Erythroblast (primary cell): ENCODE data around the gene SLC16A3.

Experiments
- GATA1 ChIP-seq: IDR thresholded peaks from 2 replicates; pipeline ENCODE4 v1.6.1; 2011; ENCODE audit warnings: low read depth, mild to moderate bottlenecking, control low read depth, low read length, moderate library complexity
- POLR2A ChIP-seq: IDR thresholded peaks from 2 replicates; pipeline ENCODE4 v1.6.1; 2011; ENCODE audit warnings: mild to moderate bottlenecking, low read length

DNA sequence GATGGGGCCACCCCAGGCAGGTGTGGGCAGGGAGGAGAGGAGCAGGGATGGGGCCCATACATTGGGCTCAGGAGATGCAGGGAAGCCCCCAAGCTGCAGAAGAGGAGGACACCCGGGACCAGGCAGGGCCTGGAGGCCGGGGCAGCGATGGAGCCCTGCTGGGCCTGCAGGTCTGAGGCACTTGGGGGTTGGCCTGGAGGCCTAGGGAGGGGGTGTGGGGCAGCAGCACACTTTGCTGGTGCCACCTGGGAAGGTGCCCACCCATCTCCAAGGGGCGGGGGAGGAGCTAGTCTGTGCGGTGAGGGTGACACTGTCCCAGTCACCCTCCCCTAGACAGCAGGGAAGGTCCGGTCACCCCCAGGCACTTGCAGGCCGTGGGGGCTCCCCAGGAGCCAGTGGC, 9.8 kb upstream of the SLC16A3 start:
- TF ChIP-seq POLR2A (no peak), GATA1 (no peak)
